ENCODE measurements around the gene IL37.
A peak's percentile ranks its signal among the peaks of the same experiment; 100 is the strongest.

IL37 gene, protein sequence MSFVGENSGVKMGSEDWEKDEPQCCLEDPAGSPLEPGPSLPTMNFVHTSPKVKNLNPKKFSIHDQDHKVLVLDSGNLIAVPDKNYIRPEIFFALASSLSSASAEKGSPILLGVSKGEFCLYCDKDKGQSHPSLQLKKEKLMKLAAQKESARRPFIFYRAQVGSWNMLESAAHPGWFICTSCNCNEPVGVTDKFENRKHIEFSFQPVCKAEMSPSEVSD

GRCh38 chr2:112910865-112911264, at the start of gene IL37:
Gene IL37 (plus strand): TSS chr2:112911165. CDS start chr2:112913013, 1,848 bp downstream.
- DNase-seq (ENCODE audit: low read depth in 2 of 2, low spot score in 1 of 2): no peak

GRCh38 chr2:112864072-112864471, 46.9 kb upstream of the IL37 start:
- DNase-seq (ENCODE audit: low read depth in 2 of 2, low spot score in 1 of 2): no peak

DNA sequence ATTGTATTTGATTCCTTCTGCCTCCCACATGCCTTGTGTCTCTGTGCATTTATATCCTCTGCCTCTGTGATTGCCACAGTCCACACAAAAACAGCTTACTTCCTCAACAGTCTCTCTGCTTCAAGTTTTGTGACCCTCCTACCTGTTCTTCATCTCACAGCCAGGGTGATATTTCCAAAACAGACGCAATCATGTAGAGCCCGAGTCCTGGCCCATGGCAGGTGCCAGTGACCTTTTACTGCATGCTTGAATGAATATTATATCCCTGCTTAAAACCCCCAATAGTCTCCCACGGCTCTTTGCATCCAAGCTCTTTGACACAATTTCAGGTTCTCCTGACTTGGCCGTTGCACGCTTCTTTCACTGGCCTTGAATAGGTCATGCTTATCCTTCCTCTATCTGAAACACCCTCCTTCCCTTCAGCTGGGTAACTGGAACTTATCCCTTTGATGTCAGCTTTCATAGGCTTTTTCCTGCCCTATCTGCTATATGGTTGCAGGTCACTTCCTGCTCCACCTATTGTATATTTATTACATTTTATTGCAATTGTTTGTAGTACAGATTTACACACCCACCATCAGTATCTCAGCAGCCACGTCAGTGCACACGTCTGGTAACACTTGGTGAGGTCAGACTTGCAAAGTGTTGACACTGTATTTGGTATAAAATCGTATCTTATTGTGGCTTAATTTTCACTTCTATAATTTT, 44.7 kb upstream of the IL37 start:
- DNase-seq (ENCODE audit: low read depth in 2 of 2, low spot score in 1 of 2): no peak

GRCh38 chr2:112867701-112868631, 43.0 kb upstream of the IL37 start:
- DNase-seq (ENCODE audit: low read depth in 2 of 2, low spot score in 1 of 2): no peak

DNA sequence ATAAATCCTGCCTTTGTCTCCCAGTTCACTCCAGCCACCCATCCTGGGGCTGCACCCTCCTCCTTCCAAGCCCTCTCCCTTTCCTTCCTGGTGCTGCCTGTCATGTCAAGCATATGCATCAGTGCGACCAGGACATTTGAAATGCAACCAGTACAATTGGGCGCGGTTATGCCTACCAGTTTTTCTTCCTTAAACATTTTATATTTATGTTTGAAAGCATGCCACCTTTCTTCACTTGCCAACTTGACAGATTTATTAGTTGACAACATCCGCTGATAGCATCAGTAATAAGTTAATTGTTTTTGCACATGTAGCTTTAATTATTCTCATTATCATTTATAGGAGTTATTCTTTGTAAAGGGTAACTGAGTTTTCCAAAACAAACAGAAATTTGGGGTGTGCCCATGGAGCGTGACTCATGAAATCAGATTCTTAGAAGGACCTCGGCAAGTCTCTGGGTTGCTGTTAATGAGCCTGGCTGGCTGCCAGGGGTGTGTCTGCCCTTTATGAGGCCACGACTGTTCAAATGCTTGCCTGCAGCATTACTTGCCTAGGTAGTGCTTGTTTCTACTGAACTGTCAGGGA, 41.6 kb upstream of the IL37 start:
- no peak for DNase-seq (ENCODE audit: low read depth in 2 of 2, low spot score in 1 of 2)

DNA sequence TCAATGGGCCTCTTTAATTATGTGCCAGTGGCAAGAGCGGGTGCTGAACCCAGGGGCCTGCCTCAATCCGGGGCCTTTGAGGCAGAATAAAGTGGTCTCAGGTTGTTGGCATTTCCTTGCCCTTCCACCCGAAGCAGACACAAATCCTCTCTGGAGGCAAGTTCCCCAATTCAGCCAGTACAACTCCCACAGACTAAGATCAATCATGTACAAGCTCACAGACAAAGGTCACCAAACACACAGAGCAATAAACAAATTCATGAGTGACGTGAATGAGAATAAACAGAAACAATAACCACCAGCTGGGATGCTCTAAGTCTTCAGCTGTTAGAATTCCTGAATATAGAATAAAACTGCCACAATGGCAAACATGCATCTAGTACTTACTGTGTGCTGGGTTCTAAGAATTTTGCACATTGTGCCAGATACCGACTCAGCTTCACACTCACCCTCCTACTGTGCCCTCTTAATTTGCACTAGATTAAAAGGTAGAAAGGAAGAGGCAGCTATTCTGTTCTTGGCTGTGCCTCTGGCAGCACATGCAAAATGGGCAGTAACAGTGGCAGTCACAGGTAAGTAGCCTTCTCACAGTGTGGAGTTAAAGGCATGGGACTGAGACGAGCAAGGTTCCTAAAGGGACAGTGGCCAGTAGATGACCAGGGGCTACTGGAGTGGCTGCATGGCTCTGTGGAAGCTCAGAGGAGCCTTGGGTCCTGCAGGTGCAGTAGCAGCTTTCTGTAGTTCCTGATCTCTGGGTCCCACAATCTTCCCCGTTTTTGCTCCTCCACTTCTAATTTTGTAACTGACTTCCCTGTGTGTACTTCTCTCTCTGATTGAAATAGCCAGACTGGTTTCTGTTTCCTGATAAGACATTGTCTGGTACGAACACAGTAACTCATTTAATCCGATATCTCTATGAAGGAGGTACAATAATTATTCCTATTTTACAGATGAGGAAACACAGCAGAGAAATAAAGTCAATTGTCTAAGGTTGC, 39.8 kb upstream of the IL37 start:
- no peak for DNase-seq (ENCODE audit: low read depth in 2 of 2, low spot score in 1 of 2)

- no peak for DNase-seq (ENCODE audit: low read depth in 2 of 2, low spot score in 1 of 2)
Observed at GRCh38 chr2:112876257-112876970, 34.6 kb upstream of the IL37 start.

- DNase-seq (ENCODE audit: low read depth in 2 of 2, low spot score in 1 of 2): no peak
Observed at GRCh38 chr2:112876971-112877361, 34.0 kb upstream of the IL37 start.

DNA sequence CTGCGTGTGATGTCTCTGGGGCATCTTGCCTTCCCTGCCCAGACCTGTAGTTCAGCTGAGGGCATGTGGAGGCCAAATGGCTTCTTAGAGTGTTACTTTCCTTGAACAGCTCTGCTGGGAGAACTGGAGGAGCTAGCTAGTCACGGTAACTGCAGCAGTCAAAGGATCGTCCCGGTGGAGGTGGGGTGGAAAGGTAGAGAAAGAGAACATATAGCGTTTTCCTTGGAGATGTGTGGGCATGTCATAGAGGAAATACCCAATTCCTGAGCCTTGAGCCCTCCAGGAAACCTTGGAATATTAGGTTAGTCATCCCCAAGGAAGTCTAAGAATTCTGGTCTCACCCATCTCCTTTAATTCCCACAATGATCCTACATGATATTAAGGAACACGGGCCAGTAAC, 33.5 kb upstream of the IL37 start:
- no peak for DNase-seq (ENCODE audit: low read depth in 2 of 2, low spot score in 1 of 2)

- DNase-seq (ENCODE audit: low read depth in 2 of 2, low spot score in 1 of 2): no peak
Observed at GRCh38 chr2:112879491-112880041, 31.4 kb upstream of the IL37 start.

DNA sequence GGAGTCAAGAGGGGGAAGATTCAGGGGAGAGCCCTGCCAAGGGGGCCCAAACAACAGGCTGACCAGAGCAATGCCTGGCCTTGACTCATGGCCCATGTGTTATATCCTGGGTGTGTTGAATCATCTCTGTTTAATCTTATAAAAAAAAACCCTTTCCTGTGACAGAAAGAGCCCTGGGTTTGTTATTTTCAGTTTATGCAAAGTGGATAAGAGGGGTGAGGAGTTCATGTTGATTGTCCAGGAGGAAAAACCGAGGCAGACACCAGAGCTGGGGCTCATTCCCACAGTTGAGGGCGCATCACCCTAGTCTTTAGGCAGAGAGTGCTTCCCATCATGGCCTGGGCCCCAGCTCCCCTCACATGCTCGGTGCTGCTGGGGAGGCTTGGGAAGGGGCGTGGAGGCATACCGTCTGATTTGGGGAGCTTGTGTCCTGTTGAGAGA, 30.9 kb upstream of the IL37 start:
- no peak for DNase-seq (ENCODE audit: low read depth in 2 of 2, low spot score in 1 of 2)

DNA sequence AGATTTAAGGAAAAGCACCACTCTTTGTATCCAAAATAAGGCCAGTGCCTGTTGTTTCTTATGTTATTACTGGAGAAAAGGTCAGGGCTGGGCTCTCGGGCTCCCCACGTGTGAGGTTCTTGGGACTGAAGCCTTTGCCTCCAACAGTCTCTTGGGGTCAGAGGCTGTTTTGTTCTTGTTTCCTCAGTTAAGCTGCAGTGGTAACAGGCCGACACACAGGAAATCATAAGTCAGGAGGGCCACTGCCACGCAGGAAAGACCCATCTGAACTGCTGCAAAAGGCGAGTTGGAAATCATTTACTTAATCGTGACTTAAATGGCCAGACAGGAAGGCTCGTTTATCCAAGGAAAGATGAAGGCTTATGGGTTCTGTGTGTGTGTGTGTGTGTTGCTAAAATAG, 30.3 kb upstream of the IL37 start:
- DNase-seq (ENCODE audit: low read depth in 2 of 2, low spot score in 1 of 2): no peak

DNA sequence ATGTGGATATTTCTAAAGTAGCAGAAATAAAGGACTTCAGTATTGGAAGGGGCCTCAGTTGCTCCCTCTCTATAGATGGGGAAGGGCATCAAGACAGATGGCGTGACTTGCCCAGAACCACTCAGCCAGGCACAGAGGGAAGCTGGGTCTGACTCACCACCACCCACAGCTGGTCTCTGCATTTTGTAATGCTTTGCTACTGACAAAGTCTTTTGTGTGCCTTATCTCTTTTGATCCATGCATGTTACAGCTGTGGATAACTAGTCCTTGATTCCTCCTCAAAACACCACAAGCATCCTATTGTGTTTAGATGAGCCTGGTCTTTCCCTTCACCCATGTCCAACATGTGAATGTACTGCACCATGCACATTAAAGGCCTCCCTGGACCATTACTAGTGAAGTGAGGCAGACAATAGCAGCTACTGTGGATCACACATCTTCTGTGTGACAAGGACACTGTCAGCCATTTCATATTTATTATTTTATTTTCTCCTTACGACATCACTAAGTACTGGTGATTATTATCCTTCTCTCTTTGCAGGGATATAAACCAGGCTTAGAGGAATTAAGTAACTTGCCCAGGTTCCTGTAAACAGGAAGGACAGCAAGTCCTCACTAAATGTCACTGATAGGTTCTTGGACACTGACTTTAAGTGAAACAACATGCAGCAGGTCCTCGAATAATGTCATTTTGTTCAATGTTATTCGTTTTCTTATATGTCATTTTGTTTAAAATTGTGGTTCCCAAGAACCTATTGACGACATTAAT, 29.6 kb upstream of the IL37 start:
- DNase-seq (ENCODE audit: low read depth in 2 of 2, low spot score in 1 of 2): no peak

DNA sequence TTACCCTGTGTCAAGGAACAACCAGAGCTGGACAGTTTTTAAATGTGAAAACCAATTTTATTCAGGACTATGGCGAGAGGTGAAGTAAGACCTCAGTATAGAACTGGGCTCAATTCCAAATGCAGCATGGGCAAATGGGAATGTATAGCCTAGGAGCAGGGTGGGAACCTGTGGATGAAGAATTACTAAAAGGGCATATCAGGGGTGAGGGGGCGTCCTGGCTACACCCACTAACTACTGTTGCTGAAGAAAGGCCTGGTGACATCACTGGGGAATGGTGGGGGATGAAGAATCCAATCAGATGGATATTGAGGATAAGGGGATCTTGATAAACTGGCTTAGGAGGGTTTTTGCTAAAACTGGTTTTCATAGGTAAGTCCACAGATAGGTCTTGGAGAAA, 27.3 kb upstream of the IL37 start:
- no peak for DNase-seq (ENCODE audit: low read depth in 2 of 2, low spot score in 1 of 2)

DNA sequence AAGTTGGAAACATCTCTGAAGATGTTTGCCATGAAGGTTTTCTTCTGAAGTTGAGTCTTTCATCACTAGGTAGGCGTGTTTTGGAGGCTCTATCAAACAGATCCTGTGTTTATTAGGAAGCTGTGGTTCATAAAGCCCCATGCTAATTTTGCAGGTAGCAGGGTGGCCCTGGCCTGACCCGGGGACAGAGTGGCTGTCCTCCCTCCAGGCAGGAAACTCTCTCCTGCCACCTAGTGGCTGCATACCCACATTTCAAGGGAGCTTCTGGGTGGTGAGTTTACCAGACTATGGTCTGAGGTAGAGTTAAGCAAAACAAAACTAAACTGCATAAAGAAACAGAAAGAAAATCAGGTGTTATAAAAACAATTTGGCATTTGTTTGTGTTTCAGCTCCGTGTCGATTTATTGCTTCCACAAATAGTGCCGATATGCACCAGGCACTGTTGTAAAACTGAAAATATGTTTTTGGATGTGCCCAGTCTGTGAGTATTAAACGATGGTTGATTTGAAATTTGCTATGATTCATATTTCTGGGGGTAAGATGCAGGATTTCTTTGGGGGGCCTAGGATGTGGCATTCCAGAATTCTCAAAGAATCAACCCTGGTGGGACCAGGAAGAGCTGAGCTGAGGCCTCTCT, 26.0 kb upstream of the IL37 start:
- peak; percentile 20 to 46 for DNase-seq (ENCODE audit: low read depth in 2 of 2, low spot score in 1 of 2)

- DNase-seq (ENCODE audit: low read depth in 2 of 2, low spot score in 1 of 2): no peak
Observed at GRCh38 chr2:112885506-112885902, 25.5 kb upstream of the IL37 start.

DNA sequence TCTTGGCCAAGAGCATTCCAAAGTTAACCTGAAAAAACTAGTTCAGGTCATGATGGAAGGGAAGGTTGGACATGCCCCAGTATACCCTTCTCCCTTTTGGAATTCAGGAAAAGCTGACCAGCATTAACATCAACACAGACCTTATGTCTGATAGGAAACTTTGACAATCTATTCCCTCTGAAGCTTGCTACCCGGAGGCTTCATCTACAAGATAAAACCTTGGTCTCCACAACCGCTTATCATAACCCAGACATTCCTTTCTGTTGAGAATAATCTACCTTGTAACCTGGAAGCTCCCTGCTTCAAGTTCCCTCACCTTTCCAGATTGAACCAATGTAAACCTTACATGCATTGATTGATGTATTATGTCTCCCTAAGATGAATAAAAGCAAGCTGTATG, 24.7 kb upstream of the IL37 start:
- no peak for DNase-seq (ENCODE audit: low read depth in 2 of 2, low spot score in 1 of 2)
